ENCODE results near the gene ZNF12. TPM values are rescaled to one million over a fixed set of nuclear protein-coding genes. Genes with fewer than 3 reads are reported as not detected.

Gene ZNF12
- total and polyA plus RNA-seq, 3 experiments from 2014 or later, result 18.8 to 34.5 (median 19.4) TPM

DNA sequence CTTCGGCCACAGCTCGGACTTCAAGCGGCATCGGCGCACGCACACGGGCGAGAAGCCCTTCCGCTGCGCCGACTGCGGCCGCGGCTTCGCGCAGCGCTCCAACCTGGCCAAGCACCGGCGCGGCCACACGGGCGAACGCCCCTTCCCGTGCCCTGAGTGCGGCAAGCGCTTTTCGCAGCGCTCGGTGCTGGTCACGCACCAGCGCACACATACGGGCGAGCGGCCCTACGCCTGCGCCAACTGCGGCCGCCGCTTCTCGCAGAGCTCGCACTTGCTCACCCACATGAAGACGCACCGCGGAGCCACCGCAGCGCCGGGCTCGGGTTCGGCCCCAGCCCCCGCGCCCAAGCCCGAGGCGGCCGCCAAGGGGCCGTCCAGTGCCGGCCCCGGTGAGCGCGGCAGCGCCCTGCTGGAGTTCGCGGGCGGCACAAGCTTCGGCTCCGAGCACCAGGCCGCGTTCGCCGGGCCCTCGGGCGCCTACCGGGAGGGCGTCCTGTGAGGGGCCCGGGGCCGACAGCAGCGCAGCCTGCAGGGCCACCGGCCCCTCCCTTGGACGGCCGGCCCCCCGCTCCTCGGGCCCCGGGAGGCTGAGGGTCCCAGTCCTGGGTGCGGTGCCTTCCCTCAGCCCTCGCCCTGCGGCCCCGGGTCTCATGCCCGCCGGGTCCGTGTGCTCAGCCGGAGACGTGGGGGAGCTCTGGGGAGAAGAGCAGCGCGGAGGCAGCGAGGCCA lies 52.5 kb downstream of the ZNF12 start:
- POLR2A ChIA-PET, result no interaction called here
- no peaks in the 10 kb centered on the region for H3K4me1 ChIP-seq (ENCODE audit: insufficient read depth, low read length)
- no peak overlapping the region for H3K27ac Mint-ChIP-seq

DNA sequence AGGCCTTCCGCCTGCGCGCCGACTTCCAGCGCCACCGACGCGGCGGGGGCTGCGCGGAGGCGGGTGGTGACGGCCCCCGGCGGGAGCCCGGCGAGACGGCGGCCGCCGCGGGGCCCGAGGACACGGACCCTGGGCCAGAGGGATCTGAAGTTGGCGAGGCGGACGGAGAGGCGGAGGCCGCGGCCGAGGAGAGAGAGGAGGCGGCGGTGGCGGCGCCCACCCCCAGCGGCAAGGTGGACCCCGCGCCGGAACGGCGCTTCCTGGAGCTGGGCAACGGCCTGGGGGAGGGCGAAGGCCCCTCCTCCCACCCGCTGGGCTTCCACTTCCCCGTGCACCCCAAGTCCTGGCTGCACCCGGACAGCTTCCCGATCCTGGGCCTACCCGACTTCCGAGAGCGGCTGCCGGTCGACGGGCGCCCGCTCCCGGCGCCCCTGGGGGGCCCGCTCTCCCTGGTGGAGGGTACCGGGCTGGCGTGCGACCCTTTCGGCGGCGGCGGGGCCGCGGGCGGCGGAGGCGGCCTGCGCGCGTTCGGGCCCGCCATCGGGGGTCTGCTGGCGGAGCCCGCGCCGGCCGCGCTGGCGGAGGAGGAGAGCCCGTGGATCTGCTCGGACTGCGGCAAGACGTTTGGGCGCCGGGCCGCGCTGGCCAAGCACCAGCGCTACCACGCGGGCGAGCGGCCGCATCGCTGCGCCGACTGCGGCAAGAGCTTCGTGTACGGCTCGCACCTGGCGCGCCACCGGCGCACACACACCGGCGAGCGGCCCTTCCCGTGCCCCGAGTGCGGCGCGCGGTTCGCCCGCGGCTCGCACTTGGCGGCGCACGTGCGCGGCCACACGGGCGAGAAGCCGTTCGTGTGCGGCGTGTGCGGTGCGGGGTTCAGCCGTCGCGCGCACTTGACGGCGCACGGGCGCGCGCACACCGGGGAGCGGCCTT lies 53.4 kb downstream of the ZNF12 start:
- CTCF ChIA-PET, result no interaction called here
- H3K36me3 ChIP-seq (ENCODE audit: insufficient read depth, low read length), result peaks cover 6% of the 10 kb centered on the region
- H3K36me3 Mint-ChIP-seq, result peaks cover 6 to 51% (median 16%) of the 10 kb centered on the region in 3 donors

More for the DNA sequence above, 52.5 kb downstream of the ZNF12 start:
- CTCF ChIA-PET, result no interaction called here
- H3K36me3 Mint-ChIP-seq, result peaks cover 6 to 44% (median 16%) of the 10 kb centered on the region in 3 donors
- H3K27me3 Mint-ChIP-seq, result no peaks in the 10 kb centered on the region
- H3K4me1 Mint-ChIP-seq, result peaks cover 0 to 9% (median 2%) of the 10 kb centered on the region in 3 donors
- H3K4me3 Mint-ChIP-seq, result no peak overlapping the region
- peak in 1 of 5 donors; percentile 19 for DNase-seq
- Histone ChIP-seq H3K4me3 (ENCODE audit: low read length) (no peak overlapping the region), H3K36me3 (ENCODE audit: insufficient read depth, low read length) (peaks cover 6% of the 10 kb centered on the region), H3K9me3 (ENCODE audit: low read length) (no peaks in the 10 kb centered on the region), H3K27me3 (ENCODE audit: insufficient read depth, low read length, poor library complexity, severe bottlenecking) (no peaks in the 10 kb centered on the region), H3K27ac (ENCODE audit: low read depth, low read length) (no peak overlapping the region)
- H3K9me3 Mint-ChIP-seq, result peaks cover 0 to 4% (median 2%) of the 10 kb centered on the region in 5 donors

DNA sequence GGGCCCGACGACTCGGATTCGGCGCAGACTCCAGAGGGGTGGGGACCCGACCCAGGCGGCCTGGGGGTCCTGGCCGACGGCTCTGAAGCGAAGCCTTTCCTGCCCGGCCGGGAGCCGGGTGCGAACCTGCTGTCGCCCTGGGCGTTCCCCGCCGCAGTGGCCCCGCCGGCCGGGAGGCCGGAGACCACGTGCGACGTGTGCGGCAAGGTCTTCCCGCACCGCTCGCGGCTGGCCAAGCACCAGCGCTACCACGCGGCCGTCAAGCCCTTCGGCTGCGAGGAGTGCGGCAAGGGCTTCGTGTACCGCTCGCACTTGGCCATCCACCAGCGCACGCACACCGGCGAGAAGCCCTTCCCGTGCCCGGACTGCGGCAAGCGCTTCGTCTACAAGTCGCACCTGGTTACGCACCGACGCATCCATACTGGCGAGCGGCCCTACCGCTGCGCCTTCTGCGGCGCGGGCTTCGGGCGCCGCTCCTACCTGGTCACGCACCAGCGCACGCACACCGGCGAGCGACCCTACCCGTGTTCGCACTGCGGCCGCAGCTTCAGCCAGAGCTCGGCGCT lies 54.2 kb downstream of the ZNF12 start:
- no peaks in the 10 kb centered on the region for H3K27me3 Mint-ChIP-seq
- H3K4me3 ChIP-seq (ENCODE audit: low read length), result no peak overlapping the region
- no peak overlapping the region for H3K27ac Mint-ChIP-seq
- no peak overlapping the region for H3K27ac ChIP-seq (ENCODE audit: low read depth, low read length)
- ChIA-PET CTCF (no interaction called here), POLR2A (no interaction called here)
- peaks cover 6% of the 10 kb centered on the region for H3K36me3 ChIP-seq (ENCODE audit: insufficient read depth, low read length)
- H3K4me1 Mint-ChIP-seq, result no peaks in the 10 kb centered on the region
- DNase-seq, result peak in 1 of 5 donors; percentile 45
- H3K36me3 Mint-ChIP-seq, result peaks cover 7 to 58% (median 16%) of the 10 kb centered on the region in 3 donors
- H3K27me3 ChIP-seq (ENCODE audit: insufficient read depth, low read length, poor library complexity, severe bottlenecking), result no peaks in the 10 kb centered on the region
- no peaks in the 10 kb centered on the region for H3K9me3 ChIP-seq (ENCODE audit: low read length)
- no peaks in the 10 kb centered on the region for H3K4me1 ChIP-seq (ENCODE audit: insufficient read depth, low read length)
- peaks cover 0 to 4% (median 2%) of the 10 kb centered on the region in 5 donors for H3K9me3 Mint-ChIP-seq
- H3K4me3 Mint-ChIP-seq, result no peak overlapping the region

More for the DNA sequence above, 53.4 kb downstream of the ZNF12 start:
- Histone ChIP-seq H3K4me3 (ENCODE audit: low read length) (no peak overlapping the region), H3K9me3 (ENCODE audit: low read length) (no peaks in the 10 kb centered on the region), H3K27ac (ENCODE audit: low read depth, low read length) (no peak overlapping the region), H3K27me3 (ENCODE audit: insufficient read depth, low read length, poor library complexity, severe bottlenecking) (no peaks in the 10 kb centered on the region), H3K4me1 (ENCODE audit: insufficient read depth, low read length) (no peaks in the 10 kb centered on the region)
- H3K9me3 Mint-ChIP-seq, result peaks cover 0 to 4% (median 2%) of the 10 kb centered on the region in 5 donors
- no peaks in the 10 kb centered on the region for H3K4me1 Mint-ChIP-seq
- no peak overlapping the region for H3K4me3 Mint-ChIP-seq
- no peak overlapping the region for H3K27ac Mint-ChIP-seq
- peak in 1 of 5 donors; percentile 33 for DNase-seq
- no peaks in the 10 kb centered on the region for H3K27me3 Mint-ChIP-seq
- POLR2A ChIA-PET, result no interaction called here

DNA sequence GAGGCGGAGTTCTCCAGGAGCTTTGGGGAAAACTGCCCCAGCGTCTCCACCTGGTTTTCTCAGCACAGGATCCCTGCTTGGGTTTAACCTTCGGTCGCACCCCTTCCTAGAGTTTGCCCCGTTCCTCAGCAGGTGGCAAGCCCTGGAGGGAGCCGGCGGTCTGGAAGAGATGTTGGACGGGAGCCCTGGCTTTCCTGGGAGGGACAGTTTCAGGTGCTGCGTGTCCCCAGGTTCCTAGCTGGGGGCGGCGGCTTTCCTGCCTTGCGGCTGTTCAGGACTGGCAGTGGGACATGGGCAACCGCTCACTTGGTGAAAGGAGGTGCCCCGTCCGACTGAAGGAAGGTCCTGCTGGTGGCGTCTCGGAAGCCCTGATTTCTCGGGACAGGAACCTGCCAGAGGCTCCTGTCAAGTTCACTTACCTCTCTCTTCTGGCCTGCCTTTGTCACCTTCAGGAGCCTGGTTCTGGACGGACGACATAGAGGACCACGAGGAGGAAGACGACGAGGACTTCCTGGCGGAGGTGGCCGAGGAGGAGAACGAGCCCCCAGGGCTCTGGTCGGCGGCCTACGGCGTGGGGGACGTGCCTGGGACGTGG lies 54.8 kb downstream of the ZNF12 start:
- Mint-ChIP-seq H3K4me1 (peaks cover 0 to under 1% (median 0%) of the 10 kb centered on the region in 3 donors), H3K9me3 (peaks cover 0 to 4% (median 2%) of the 10 kb centered on the region in 5 donors), H3K36me3 (peaks cover 7 to 64% (median 16%) of the 10 kb centered on the region in 3 donors), H3K27ac (no peak overlapping the region), H3K27me3 (no peaks in the 10 kb centered on the region), H3K4me3 (no peak overlapping the region)
- no peak overlapping the region for H3K4me3 ChIP-seq (ENCODE audit: low read length)
- no peak overlapping the region for H3K27ac ChIP-seq (ENCODE audit: low read depth, low read length)
- peak in 1 of 5 donors; percentile 47 for DNase-seq
- H3K4me1 ChIP-seq (ENCODE audit: insufficient read depth, low read length), result no peaks in the 10 kb centered on the region
- H3K9me3 ChIP-seq (ENCODE audit: low read length), result no peaks in the 10 kb centered on the region
- POLR2A ChIA-PET, result no interaction called here
- CTCF ChIA-PET, result no interaction called here
- no peaks in the 10 kb centered on the region for H3K27me3 ChIP-seq (ENCODE audit: insufficient read depth, low read length, poor library complexity, severe bottlenecking)
- H3K36me3 ChIP-seq (ENCODE audit: insufficient read depth, low read length), result peaks cover 8% of the 10 kb centered on the region

DNA sequence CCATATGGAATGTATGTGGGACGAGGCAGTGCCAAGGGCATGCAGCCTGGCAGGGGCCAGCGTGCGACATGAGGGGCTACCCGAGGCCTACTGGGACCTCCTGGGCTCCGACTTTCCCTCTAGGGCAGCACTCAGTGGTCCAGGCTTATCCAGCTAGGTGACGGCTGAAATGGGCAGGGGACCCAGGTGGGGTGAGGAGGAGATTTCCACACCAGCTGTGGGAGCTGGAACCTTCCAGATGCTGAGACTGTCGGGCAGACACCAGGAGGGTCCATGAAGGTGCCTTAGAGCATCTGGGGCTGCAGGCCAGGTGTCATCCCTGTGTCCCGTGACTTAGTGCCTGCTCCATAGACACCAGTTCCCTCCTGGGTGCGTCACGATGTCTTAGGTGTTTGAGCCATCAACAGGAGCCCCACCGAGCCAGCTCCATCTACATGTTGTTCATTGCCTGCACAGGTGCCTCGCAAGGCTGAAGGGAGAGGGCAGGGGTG lies 56.2 kb downstream of the ZNF12 start:
- Mint-ChIP-seq H3K27ac (no peak overlapping the region), H3K4me1 (peaks cover 0 to 3% (median 0%) of the 10 kb centered on the region in 3 donors), H3K27me3 (no peaks in the 10 kb centered on the region), H3K9me3 (peaks cover 0 to 4% (median 2%) of the 10 kb centered on the region in 5 donors), H3K4me3 (no peak overlapping the region), H3K36me3 (peaks cover 7 to 76% (median 16%) of the 10 kb centered on the region in 3 donors)
- ChIA-PET CTCF (interaction anchor here (0.5 kb wide), 1 partner anchor 1989 kb away, joined by 3 read pairs; no protein-coding TSS in a partner anchor), POLR2A (no interaction called here)
- no peaks in the 10 kb centered on the region for H3K27me3 ChIP-seq (ENCODE audit: insufficient read depth, low read length, poor library complexity, severe bottlenecking)
- H3K27ac ChIP-seq (ENCODE audit: low read depth, low read length), result no peak overlapping the region
- H3K4me1 ChIP-seq (ENCODE audit: insufficient read depth, low read length), result no peaks in the 10 kb centered on the region
- no peaks in the 10 kb centered on the region for H3K9me3 ChIP-seq (ENCODE audit: low read length)
- no peak overlapping the region for H3K4me3 ChIP-seq (ENCODE audit: low read length)
- peak in 1 of 5 donors; percentile 17 for DNase-seq
- peaks cover 10% of the 10 kb centered on the region for H3K36me3 ChIP-seq (ENCODE audit: insufficient read depth, low read length)

DNA sequence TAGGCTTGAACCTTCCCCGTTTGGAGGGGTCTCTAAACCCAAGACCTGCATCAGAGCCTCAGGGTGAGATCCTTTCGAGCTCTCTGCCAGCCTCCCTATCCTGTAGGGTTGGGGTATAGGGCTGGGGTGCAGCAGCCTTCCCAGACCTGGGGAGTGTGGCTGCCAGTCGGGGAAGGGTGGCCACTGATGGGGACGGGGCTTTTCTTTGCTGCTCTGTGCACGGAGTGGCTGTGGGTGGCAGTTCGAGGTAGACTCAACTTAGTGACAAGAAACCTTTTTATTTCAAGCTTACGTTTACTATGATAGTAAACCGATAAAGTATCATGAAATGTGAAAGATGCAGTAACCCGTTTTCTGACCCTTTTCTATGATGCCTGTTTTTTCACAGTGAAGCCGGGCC lies 56.7 kb downstream of the ZNF12 start:
- Mint-ChIP-seq H3K27ac (peak overlapping the region in 1 of 8 donors; percentile 24), H3K36me3 (peaks cover 7 to 74% (median 11%) of the 10 kb centered on the region in 3 donors), H3K27me3 (no peaks in the 10 kb centered on the region), H3K4me3 (no peak overlapping the region), H3K9me3 (peaks cover 0 to 3% (median 2%) of the 10 kb centered on the region in 5 donors), H3K4me1 (peaks cover 0 to 3% (median 0%) of the 10 kb centered on the region in 3 donors)
- DNase-seq, result no peak
- no peaks in the 10 kb centered on the region for H3K4me1 ChIP-seq (ENCODE audit: insufficient read depth, low read length)
- H3K9me3 ChIP-seq (ENCODE audit: low read length), result no peaks in the 10 kb centered on the region
- H3K4me3 ChIP-seq (ENCODE audit: low read length), result no peak overlapping the region
- H3K36me3 ChIP-seq (ENCODE audit: insufficient read depth, low read length), result peaks cover 10% of the 10 kb centered on the region
- no peak overlapping the region for H3K27ac ChIP-seq (ENCODE audit: low read depth, low read length)
- H3K27me3 ChIP-seq (ENCODE audit: insufficient read depth, low read length, poor library complexity, severe bottlenecking), result no peaks in the 10 kb centered on the region
- CTCF ChIA-PET, result interaction anchor here (0.5 kb wide), 1 partner anchor 1988 kb away, joined by 3 read pairs; no protein-coding TSS in a partner anchor
- POLR2A ChIA-PET, result no interaction called here

DNA sequence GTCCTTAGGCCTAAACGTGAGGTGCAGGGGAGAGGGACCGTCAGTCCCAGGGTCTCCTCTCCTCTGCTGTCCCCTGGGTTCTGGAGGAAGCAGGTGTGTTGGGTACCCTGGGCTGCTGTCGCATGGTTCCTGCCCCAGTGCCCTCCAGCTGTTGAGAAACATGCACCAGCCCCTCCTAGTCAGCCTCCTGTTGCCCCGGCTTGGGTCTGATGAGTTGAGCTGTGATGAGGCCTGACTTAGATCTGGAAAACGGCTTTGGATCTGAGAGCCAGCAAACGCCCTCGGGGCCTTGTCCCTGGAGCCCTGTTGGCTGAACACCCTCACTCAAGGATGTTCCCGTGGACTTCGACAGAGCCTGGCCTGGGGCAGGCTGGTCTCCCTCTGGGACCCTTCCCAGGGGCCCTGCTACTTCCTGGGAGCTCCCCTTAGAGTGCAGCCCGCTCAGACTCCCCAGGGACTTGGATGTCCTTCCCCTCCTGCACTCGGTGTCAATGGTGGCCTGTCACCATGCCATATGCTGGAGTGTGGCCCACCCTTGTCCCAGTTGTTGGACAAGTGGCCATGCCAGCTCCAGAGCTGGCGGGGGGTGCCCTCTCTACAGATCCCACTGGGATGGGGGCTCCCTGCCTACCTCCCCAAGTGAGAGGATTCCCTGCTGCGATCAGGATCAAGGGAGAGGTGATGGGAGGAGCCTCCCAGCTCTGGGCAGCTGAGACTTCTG lies 57.3 kb downstream of the ZNF12 start:
- Histone ChIP-seq H3K9me3 (ENCODE audit: low read length) (no peaks in the 10 kb centered on the region), H3K4me3 (ENCODE audit: low read length) (no peak overlapping the region), H3K27me3 (ENCODE audit: insufficient read depth, low read length, poor library complexity, severe bottlenecking) (no peaks in the 10 kb centered on the region), H3K36me3 (ENCODE audit: insufficient read depth, low read length) (peaks cover 10% of the 10 kb centered on the region), H3K27ac (ENCODE audit: low read depth, low read length) (no peak overlapping the region), H3K4me1 (ENCODE audit: insufficient read depth, low read length) (no peaks in the 10 kb centered on the region)
- peaks cover 7 to 77% (median 7%) of the 10 kb centered on the region in 3 donors for H3K36me3 Mint-ChIP-seq
- CTCF ChIA-PET, result no interaction called here
- POLR2A ChIA-PET, result no interaction called here
- no peaks in the 10 kb centered on the region for H3K27me3 Mint-ChIP-seq
- no peak overlapping the region for H3K27ac Mint-ChIP-seq
- H3K4me1 Mint-ChIP-seq, result peaks cover 0 to 3% (median 0%) of the 10 kb centered on the region in 3 donors
- no peak overlapping the region for H3K4me3 Mint-ChIP-seq
- no peak for DNase-seq
- H3K9me3 Mint-ChIP-seq, result peaks cover 0 to 2% (median 0%) of the 10 kb centered on the region in 5 donors
